ENCODE results near the gene NRXN3.

Gene NRXN3

GRCh38 chr14:79074510-79074909, 904.3 kb downstream of the NRXN3 start:
- H3K4me3 ChIP-seq (ENCODE audit: low read depth, low read length) = no peak overlapping the region
- DNase-seq (ENCODE audit: low read depth) = no peak
- TF ChIP-seq CTCF (IDR thresholded peaks at IDR 0.05; ENCODE audit: insufficient read depth, low read depth, low read length, missing control alignments) = no peak

DNA sequence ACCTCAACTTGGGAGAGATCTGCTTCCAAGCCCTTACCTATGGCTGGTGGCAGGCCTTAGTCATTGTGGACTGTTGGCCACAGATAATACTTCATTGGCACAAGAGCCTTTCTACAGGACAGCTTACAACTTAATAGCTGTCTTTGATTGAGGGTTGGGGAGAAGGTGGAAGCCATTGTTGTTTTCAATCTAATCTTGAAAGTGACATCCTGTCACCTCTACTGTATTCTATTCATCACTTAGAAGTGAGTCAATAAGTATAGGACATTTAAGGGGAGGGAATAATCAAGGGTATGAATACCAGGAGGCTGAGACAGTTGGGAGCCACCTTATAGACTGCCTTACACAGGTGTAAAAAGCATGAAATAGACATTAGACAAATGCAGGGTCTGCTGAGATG, 906.3 kb downstream of the NRXN3 start:
- no peak for DNase-seq (ENCODE audit: low read depth)
- no peak overlapping the region for H3K4me3 ChIP-seq (ENCODE audit: low read depth, low read length)
- TF ChIP-seq CTCF (IDR thresholded peaks at IDR 0.05; ENCODE audit: insufficient read depth, low read depth, low read length, missing control alignments) = no peak

GRCh38 chr14:79077096-79077495, 906.9 kb downstream of the NRXN3 start:
- no peak for DNase-seq (ENCODE audit: low read depth)
- no peak for TF ChIP-seq CTCF (IDR thresholded peaks at IDR 0.05; ENCODE audit: insufficient read depth, low read depth, low read length, missing control alignments)
- no peak overlapping the region for H3K4me3 ChIP-seq (ENCODE audit: low read depth, low read length)

DNA sequence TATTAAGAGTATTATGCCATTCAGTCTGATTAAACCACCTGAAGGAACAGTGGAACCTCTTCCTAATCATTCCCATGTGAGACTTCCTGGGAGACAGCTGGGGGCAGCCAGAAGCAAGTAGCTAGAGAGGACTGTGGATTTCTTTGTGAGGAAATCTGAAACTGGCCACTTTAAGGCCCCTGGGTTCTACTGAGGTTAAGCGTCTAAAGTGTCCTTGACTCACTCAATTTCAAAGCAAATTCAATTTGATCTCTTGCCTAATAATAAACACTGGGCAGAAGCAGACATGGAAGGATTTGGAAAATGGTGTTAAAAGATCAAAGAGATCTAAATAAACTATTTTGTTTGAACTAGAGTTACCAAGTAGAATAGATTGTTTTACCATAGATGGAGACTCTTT, 909.9 kb downstream of the NRXN3 start:
- no peak for TF ChIP-seq CTCF (IDR thresholded peaks at IDR 0.05; ENCODE audit: insufficient read depth, low read depth, low read length, missing control alignments)
- DNase-seq (ENCODE audit: low read depth) = no peak
- H3K4me3 ChIP-seq (ENCODE audit: low read depth, low read length) = no peak overlapping the region

GRCh38 chr14:79082883-79083282, 912.7 kb downstream of the NRXN3 start:
- no peak overlapping the region for H3K4me3 ChIP-seq (ENCODE audit: low read depth, low read length)
- TF ChIP-seq CTCF (IDR thresholded peaks at IDR 0.05; ENCODE audit: insufficient read depth, low read depth, low read length, missing control alignments) = no peak
- DNase-seq (ENCODE audit: low read depth) = no peak

- no peak overlapping the region for H3K4me3 ChIP-seq (ENCODE audit: low read depth, low read length)
- no peak for TF ChIP-seq CTCF (IDR thresholded peaks at IDR 0.05; ENCODE audit: insufficient read depth, low read depth, low read length, missing control alignments)
- no peak for DNase-seq (ENCODE audit: low read depth)
Measured at GRCh38 chr14:79083356-79083755, 913.2 kb downstream of the NRXN3 start.

- TF ChIP-seq CTCF (IDR thresholded peaks at IDR 0.05; ENCODE audit: insufficient read depth, low read depth, low read length, missing control alignments) = no peak
- no peak for DNase-seq (ENCODE audit: low read depth)
- H3K4me3 ChIP-seq (ENCODE audit: low read depth, low read length) = no peak overlapping the region
Measured at GRCh38 chr14:79084861-79085260, 914.7 kb downstream of the NRXN3 start.
